ENCODE data around the gene DTNB.
"Not testable (repeated sequence)": the region's sequence is repeated elsewhere in the genome, so short reads cannot be mapped to it uniquely, and the experiment has no call there.

GRCh38 chr2:25534937-25535336 lies 138.4 kb downstream of the DTNB start:
- TF ChIP-seq, protein P1, sequence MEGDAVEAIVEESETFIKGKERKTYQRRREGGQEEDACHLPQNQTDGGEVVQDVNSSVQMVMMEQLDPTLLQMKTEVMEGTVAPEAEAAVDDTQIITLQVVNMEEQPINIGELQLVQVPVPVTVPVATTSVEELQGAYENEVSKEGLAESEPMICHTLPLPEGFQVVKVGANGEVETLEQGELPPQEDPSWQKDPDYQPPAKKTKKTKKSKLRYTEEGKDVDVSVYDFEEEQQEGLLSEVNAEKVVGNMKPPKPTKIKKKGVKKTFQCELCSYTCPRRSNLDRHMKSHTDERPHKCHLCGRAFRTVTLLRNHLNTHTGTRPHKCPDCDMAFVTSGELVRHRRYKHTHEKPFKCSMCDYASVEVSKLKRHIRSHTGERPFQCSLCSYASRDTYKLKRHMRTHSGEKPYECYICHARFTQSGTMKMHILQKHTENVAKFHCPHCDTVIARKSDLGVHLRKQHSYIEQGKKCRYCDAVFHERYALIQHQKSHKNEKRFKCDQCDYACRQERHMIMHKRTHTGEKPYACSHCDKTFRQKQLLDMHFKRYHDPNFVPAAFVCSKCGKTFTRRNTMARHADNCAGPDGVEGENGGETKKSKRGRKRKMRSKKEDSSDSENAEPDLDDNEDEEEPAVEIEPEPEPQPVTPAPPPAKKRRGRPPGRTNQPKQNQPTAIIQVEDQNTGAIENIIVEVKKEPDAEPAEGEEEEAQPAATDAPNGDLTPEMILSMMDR (IDR thresholded peaks at IDR 0.05) = not testable (repeated sequence)
- not testable (repeated sequence) for TF ChIP-seq POLR2A (IDR thresholded peaks at IDR 0.05)
